ENCODE results near the gene RPS27.

Gene RPS27

DNA sequence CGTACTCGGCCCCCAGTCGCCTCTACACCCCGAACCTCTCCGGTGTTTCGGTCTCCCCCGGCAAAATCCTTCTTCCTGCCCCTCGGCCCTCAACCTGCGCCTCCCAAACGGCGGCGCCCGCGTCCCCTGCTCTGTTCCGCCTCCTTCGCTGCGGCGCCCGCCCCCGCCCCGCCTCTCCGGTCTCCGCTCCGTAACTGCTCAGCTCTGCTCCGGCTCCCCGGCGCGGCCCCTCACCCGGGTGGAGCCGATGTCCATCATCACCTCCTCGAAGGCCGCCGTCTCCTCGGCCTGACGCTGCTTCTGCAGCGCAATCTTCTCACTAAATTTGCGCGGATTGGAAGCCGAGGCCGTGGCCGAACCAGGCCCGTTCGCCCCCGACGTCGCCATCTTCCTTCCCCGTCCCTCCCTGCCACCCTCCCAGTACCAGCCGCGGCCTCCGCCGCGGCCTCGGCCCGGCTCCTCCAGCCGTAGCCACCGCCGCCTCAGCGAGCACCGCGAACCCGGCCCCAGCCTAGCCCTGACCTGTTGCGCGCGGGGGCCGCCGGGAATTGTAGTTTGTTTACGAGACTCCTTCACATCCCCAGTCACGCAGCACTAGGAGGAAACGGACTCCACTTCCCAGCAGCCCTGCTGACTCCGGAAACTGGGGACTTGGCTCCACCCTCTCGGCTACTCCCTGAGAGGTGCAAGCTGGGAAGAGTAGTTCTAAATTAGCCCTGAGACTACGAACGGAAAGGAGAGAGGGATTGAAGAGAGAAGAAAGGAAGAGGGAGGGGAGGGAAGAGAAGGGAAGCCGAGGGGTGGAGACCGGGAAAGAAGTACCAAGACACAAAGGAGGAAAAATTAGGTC, 32.2 kb upstream of the RPS27 start, which contains the start of gene CRTC2 (continued):
- TF ChIP-seq, protein P1, sequence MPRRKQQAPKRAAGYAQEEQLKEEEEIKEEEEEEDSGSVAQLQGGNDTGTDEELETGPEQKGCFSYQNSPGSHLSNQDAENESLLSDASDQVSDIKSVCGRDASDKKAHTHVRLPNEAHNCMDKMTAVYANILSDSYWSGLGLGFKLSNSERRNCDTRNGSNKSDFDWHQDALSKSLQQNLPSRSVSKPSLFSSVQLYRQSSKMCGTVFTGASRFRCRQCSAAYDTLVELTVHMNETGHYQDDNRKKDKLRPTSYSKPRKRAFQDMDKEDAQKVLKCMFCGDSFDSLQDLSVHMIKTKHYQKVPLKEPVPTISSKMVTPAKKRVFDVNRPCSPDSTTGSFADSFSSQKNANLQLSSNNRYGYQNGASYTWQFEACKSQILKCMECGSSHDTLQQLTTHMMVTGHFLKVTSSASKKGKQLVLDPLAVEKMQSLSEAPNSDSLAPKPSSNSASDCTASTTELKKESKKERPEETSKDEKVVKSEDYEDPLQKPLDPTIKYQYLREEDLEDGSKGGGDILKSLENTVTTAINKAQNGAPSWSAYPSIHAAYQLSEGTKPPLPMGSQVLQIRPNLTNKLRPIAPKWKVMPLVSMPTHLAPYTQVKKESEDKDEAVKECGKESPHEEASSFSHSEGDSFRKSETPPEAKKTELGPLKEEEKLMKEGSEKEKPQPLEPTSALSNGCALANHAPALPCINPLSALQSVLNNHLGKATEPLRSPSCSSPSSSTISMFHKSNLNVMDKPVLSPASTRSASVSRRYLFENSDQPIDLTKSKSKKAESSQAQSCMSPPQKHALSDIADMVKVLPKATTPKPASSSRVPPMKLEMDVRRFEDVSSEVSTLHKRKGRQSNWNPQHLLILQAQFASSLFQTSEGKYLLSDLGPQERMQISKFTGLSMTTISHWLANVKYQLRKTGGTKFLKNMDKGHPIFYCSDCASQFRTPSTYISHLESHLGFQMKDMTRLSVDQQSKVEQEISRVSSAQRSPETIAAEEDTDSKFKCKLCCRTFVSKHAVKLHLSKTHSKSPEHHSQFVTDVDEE (CRISPR knock-in tag; IDR thresholded peaks at IDR 0.05), result peak; percentile 93
- peak; percentile 66; the same call in 1 of the 2 replicates for TF ChIP-seq GLIS3 (CRISPR knock-in tag; IDR thresholded peaks at IDR 0.05)

DNA sequence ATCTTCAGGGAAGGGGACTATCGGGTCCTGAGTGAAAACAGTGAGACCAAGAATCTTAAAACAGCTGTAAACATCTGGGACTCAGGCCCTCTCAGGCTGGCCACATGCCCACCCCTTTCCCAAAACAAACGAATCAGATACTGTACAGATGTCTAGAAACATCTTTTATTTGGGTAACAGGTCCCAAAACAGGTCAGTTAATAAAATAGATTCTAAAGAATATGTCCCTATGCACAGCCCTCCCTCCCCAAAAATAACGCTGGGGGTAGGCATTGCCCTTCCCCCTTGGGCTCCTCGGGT, 31.7 kb upstream of the RPS27 start:
- TF ChIP-seq BACH2 (CRISPR knock-in tag; IDR thresholded peaks at IDR 0.05; ENCODE audit: borderline replicate concordance) (no peak), ZFP30 (CRISPR knock-in tag; IDR thresholded peaks at IDR 0.05) (no peak), ZNF8 (CRISPR knock-in tag; IDR thresholded peaks at IDR 0.05) (no peak), ARNTL (CRISPR knock-in tag; IDR thresholded peaks at IDR 0.05; ENCODE audit: borderline replicate concordance, low read depth) (no peak), ISL1 (CRISPR knock-in tag; IDR thresholded peaks at IDR 0.05) (no peak), TOX (CRISPR knock-in tag; IDR thresholded peaks at IDR 0.05; ENCODE audit: borderline replicate concordance) (no peak), ZNF70 (CRISPR knock-in tag; IDR thresholded peaks at IDR 0.05) (no peak), GLIS3 (CRISPR knock-in tag; IDR thresholded peaks at IDR 0.05) (no peak), PPARA (CRISPR knock-in tag; IDR thresholded peaks at IDR 0.05; ENCODE audit: borderline replicate concordance) (no peak)
- TF ChIP-seq, protein P1 (CRISPR knock-in tag; IDR thresholded peaks at IDR 0.05), result no peak
- TF ChIP-seq, protein P2, sequence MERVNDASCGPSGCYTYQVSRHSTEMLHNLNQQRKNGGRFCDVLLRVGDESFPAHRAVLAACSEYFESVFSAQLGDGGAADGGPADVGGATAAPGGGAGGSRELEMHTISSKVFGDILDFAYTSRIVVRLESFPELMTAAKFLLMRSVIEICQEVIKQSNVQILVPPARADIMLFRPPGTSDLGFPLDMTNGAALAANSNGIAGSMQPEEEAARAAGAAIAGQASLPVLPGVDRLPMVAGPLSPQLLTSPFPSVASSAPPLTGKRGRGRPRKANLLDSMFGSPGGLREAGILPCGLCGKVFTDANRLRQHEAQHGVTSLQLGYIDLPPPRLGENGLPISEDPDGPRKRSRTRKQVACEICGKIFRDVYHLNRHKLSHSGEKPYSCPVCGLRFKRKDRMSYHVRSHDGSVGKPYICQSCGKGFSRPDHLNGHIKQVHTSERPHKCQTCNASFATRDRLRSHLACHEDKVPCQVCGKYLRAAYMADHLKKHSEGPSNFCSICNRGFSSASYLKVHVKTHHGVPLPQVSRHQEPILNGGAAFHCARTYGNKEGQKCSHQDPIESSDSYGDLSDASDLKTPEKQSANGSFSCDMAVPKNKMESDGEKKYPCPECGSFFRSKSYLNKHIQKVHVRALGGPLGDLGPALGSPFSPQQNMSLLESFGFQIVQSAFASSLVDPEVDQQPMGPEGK (CRISPR knock-in tag; IDR thresholded peaks at IDR 0.05; ENCODE audit: borderline replicate concordance), result no peak
- TF ChIP-seq, protein P3, sequence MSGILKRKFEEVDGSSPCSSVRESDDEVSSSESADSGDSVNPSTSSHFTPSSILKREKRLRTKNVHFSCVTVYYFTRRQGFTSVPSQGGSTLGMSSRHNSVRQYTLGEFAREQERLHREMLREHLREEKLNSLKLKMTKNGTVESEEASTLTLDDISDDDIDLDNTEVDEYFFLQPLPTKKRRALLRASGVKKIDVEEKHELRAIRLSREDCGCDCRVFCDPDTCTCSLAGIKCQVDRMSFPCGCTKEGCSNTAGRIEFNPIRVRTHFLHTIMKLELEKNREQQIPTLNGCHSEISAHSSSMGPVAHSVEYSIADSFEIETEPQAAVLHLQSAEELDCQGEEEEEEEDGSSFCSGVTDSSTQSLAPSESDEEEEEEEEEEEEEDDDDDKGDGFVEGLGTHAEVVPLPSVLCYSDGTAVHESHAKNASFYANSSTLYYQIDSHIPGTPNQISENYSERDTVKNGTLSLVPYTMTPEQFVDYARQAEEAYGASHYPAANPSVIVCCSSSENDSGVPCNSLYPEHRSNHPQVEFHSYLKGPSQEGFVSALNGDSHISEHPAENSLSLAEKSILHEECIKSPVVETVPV (CRISPR knock-in tag; IDR thresholded peaks at IDR 0.05), result no peak
- ATAC-seq, result no peak

DNA sequence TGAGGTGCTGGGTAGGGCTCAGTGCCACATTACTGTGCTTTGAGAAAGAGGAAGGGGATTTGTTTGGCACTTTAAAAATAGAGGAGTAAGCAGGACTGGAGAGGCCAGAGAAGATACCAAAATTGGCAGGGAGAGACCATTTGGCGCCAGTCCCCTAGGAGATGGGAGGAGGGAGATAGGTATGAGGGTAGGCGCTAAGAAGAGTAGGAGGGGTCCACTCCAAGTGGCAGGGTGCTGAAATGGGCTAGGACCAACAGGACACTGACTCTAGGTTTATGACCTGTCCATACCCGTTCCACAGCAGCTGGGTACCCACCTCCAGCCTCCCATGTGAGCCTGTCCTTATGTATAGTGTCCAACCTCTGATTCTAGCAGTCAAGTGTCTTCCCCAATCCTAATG, 31.1 kb upstream of the RPS27 start:
- ATAC-seq, result no peak
- TF ChIP-seq SNAI2 (CRISPR knock-in tag; IDR thresholded peaks at IDR 0.05), result no peak
- no peak for TF ChIP-seq BACH2 (CRISPR knock-in tag; IDR thresholded peaks at IDR 0.05; ENCODE audit: borderline replicate concordance)
- TF ChIP-seq, protein P3 (CRISPR knock-in tag; IDR thresholded peaks at IDR 0.05), result no peak
- TF ChIP-seq, protein P4, sequence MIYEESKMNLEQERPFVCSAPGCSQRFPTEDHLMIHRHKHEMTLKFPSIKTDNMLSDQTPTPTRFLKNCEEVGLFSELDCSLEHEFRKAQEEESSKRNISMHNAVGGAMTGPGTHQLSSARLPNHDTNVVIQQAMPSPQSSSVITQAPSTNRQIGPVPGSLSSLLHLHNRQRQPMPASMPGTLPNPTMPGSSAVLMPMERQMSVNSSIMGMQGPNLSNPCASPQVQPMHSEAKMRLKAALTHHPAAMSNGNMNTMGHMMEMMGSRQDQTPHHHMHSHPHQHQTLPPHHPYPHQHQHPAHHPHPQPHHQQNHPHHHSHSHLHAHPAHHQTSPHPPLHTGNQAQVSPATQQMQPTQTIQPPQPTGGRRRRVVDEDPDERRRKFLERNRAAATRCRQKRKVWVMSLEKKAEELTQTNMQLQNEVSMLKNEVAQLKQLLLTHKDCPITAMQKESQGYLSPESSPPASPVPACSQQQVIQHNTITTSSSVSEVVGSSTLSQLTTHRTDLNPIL (CRISPR knock-in tag; IDR thresholded peaks at IDR 0.05; ENCODE audit: low read depth), result no peak
- no peak for TF ChIP-seq ESRRG (CRISPR knock-in tag; IDR thresholded peaks at IDR 0.05)
- no peak for TF ChIP-seq CSDC2 (CRISPR knock-in tag; IDR thresholded peaks at IDR 0.05)
- TF ChIP-seq RARB (CRISPR knock-in tag; IDR thresholded peaks at IDR 0.05), result no peak
- TF ChIP-seq ZNF70 (CRISPR knock-in tag; IDR thresholded peaks at IDR 0.05), result no peak
- no peak for TF ChIP-seq TCF4 (CRISPR knock-in tag; IDR thresholded peaks at IDR 0.05; ENCODE audit: borderline replicate concordance)
- no peak for TF ChIP-seq ZFP3 (CRISPR knock-in tag; IDR thresholded peaks at IDR 0.05)
- no peak for TF ChIP-seq ZC3H10 (CRISPR knock-in tag; IDR thresholded peaks at IDR 0.05)
- TF ChIP-seq ISL1 (CRISPR knock-in tag; IDR thresholded peaks at IDR 0.05), result no peak
- no peak for TF ChIP-seq PPARA (CRISPR knock-in tag; IDR thresholded peaks at IDR 0.05; ENCODE audit: borderline replicate concordance)
- no peak for TF ChIP-seq TOX (CRISPR knock-in tag; IDR thresholded peaks at IDR 0.05; ENCODE audit: borderline replicate concordance)
- TF ChIP-seq GLIS3 (CRISPR knock-in tag; IDR thresholded peaks at IDR 0.05), result no peak
- TF ChIP-seq ARNTL (CRISPR knock-in tag; IDR thresholded peaks at IDR 0.05; ENCODE audit: borderline replicate concordance, low read depth), result no peak
- no peak for TF ChIP-seq OSR1 (CRISPR knock-in tag; IDR thresholded peaks at IDR 0.05)
- TF ChIP-seq, protein P1 (CRISPR knock-in tag; IDR thresholded peaks at IDR 0.05), result no peak
- TF ChIP-seq ZNF8 (CRISPR knock-in tag; IDR thresholded peaks at IDR 0.05), result no peak
